GM19351 (cell line): ENCODE results near the gene OPRD1.
"Not testable (repeated sequence)": the region's sequence is repeated elsewhere in the genome, so short reads cannot be mapped to it uniquely, and the experiment has no call there.

Experiments
- ATAC-seq: cut with Tn5 transposase; IDR thresholded peaks from one replicate; pipeline ENCODE4 v1.9.1; 2021; ENCODE audit warnings: mild to moderate bottlenecking, moderate library complexity; ENCODE audit not compliant: unreplicated experiment

OPRD1 gene

GRCh38 chr1:28800324-28800723, 11.6 kb upstream of the OPRD1 start:
- no peak for ATAC-seq

GRCh38 chr1:28801461-28801860, 10.5 kb upstream of the OPRD1 start:
- no peak for ATAC-seq

- ATAC-seq: no peak
Measured at GRCh38 chr1:28803051-28803450, 8.9 kb upstream of the OPRD1 start.

DNA sequence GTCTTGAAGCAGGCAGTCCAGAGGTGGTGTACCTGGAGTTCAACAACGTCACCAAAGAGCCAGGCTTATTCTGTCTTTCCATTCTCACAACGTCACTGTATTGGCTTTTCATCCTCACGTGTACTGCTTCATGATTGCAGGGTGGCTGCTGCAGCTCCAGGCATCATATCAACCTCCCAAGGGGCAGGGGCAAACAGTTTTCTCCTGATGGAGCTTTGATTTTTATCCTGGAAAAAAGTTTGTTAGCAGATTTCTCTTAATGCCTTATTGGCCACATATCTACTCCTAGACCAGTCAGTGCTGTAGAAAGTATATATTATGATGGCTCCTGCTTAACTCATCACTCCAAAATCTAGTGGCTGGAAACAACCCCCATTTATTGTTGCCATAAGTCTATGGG, 8.3 kb upstream of the OPRD1 start:
- no peak for ATAC-seq

GRCh38 chr1:28804071-28804470, 7.9 kb upstream of the OPRD1 start:
- ATAC-seq: no peak

DNA sequence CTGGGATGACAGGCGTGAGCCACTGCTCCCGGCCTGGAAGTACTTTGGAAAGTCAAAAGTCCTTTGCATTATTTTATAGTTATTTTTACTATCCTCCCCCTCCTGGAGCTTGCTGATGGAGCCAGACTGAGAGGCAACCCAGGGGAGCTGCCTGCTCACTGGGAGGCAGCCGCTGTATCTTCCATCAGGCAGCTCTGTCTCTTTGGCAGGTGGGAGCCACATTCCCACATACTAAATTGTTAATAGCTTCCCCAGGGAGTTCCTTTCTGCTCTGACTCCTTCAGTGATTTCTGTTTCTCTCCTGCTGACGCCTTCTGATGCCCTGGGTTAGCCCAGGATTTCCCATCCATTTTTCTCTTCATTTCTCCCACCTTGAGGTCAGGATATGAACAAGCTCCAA, 4.9 kb upstream of the OPRD1 start:
- ATAC-seq: no peak

- ATAC-seq: no peak
Measured at GRCh38 chr1:28807986-28808385, 4.0 kb upstream of the OPRD1 start.

GRCh38 chr1:28811369-28811765, 603 bp upstream of the OPRD1 start:
- ATAC-seq: no peak

DNA sequence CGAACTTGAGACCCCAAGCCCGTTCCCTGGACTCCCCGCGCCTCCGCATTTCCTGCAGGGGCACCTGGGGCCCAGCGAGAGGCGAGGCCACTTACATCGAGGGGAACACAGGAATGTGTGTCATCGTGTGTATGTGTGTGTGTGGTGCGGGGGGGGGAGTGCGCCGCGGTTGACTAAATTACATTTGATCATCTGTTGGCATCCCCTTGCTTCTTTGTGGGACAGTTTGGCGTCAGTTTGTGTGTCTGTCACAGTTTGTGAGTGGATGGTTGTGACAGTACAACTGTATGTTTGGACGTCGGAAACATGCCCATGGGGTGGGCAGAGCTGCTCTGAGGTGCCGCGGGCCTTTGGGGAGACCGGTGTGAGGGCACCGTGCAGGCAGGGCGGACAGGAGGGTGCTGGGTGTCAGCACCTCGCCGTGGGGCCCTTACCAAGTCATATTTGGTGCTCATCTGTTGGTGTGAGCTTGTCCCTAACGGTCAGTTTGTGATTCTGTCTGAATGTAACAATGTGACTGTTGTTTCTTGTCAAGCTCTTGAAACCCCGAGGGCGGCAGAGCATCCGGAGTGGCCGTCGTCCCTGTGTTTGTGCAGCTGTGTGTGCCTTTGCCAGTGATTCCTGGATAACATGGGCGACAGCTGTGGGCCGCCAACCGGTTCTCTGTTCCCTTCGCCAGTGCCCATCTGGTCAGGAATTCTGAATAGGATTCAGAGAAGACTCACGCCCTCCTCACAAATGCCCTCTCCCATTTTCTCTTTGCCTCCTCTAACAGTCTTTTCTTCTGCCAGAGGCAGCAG, 899 bp downstream of the OPRD1 start:
- no peak for ATAC-seq

DNA sequence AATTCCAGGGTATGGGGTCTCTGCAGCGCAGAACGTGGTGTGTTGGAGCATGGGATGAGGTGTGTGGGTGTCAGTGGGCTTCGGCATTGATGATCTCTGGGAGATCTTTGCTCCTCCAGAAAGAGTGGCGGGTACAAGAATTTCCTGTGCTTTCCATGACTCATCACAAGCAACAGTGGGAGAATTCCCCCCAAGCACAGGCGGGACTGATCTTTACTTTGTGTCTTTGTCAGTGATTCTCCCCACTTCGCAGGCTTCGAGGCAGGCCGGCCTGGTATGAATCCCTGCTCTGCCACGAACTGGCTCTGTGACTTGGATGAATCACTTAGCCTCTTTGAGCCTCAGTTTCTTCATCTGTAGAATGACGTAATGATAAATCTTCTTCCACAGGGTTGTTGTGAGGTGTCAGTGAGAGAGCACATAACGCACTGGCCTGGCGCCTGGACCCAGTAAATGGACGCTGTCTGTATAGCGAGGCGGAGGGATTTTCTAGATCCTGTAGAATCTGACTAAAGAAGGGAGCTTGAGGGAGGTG, 2.0 kb downstream of the OPRD1 start:
- no peak for ATAC-seq

DNA sequence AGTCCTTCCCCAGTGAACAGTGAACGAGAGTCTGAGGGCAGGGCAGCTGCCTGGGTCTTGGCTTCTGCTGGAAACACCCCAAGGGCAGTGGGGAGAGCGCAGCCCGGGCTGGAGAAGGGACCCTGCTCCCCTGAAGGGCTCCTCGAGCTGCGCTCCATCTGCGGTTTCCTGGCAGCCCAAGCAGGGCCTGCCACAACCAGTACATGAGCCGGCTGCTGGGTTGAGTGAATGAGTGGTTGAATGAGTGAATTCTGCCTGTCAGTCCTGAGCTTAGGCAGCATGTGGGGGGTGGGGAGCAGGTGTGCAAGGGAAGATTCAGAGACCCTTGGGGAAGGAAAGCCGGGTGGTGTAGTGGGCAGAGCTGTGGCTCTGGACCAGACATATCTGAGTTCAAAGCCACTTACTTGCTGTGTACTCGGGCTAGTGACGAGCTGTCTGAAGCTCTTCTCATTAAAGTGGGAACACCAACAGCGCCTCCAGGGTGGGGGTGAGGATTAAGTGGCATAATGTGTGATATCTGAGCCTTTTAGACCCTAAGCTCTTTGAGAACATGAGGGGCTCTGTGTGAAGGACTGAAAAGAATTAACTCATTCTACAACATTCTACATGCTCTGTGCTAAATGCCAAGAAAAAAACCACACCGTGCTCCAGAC, 3.7 kb downstream of the OPRD1 start:
- ATAC-seq: no peak

GRCh38 chr1:28817133-28817532, 5.2 kb downstream of the OPRD1 start:
- ATAC-seq: no peak

- no peak for ATAC-seq
Measured at GRCh38 chr1:28819020-28819419, 7.0 kb downstream of the OPRD1 start.

DNA sequence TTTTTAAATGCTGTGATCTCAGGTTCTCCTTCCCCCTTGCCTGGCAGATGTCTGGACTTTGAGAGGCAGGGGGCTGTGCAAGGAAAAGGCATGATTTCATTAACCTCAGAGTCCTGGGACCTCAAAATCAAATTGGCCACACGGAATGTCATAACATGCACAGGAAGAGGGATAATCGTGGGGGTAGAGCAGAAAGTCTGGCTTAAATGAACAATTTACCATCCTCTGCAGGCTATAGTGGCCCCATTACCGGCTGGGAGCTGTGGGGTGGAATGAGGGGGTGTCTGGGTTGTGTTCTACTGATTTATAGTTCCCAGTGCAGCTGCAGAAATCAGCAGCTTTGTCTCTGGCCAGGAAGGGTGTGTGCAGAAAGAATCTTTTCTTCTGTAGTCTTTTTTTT, 10.8 kb downstream of the OPRD1 start:
- no peak for ATAC-seq

DNA sequence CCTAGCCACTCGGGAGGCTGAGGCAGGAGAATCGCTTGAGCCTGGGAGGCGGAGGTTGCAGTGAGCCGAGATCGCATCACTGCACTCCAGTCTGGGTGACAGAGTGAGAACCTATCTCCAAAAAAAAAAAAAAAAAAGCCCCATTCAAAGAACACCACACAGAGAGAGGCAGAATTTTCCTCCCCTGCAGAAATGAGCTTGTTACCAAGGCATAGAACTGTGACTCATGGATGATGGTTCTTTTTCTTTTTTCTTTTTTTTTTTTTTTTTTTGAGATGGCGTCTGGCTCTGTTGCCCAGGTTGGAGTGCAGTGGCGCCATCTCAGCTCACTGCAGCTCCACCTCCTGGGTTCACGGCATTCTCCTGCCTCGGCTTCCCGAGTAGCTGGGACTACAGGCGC, 12.1 kb downstream of the OPRD1 start:
- not testable (repeated sequence) for ATAC-seq

GRCh38 chr1:28828227-28828858, 16.4 kb downstream of the OPRD1 start:
- not testable (repeated sequence) for ATAC-seq

GRCh38 chr1:28830814-28831213, 18.8 kb downstream of the OPRD1 start:
- no peak for ATAC-seq

DNA sequence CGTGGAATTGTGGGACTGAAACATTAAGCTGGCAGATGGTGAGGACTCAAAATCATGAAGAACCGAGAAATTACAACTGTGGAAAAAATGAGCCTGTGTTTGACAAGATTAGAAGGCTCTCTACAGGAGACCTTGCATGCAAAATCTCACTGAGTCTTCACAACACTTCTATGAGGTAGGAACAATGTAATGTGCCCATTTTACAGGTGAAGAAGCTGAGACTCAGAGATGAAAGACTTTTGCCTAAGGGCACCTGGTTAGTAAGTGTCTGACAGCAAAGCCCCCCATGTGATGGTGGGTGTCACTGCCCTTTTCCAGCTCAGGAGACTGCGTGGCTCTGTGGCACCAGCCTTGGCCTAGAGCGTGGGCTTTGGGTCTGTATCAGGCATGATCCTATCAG, 21.0 kb downstream of the OPRD1 start:
- no peak for ATAC-seq

- ATAC-seq: no peak
Measured at GRCh38 chr1:28833381-28833780, 21.4 kb downstream of the OPRD1 start.

DNA sequence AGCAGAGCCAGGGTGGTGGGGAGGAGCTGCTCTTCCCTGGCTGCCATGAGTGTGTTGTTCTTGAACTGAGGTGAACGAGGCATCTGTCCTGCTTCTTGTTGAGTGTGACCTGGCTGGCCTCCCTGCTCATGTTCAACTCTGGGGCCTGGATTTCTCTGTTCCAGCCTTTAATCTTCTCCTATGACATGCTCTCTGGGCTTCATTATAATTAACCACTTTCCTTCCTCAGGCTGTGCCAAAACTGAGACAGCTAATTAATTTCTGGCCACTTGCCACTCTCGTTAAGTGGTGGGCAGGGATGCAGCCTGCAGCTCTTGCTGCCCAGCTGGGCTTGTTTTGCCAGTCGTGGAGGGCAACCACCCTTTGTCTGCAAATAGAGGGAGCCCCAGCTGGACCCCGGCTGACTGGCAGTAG, 23.3 kb downstream of the OPRD1 start:
- ATAC-seq: no peak

DNA sequence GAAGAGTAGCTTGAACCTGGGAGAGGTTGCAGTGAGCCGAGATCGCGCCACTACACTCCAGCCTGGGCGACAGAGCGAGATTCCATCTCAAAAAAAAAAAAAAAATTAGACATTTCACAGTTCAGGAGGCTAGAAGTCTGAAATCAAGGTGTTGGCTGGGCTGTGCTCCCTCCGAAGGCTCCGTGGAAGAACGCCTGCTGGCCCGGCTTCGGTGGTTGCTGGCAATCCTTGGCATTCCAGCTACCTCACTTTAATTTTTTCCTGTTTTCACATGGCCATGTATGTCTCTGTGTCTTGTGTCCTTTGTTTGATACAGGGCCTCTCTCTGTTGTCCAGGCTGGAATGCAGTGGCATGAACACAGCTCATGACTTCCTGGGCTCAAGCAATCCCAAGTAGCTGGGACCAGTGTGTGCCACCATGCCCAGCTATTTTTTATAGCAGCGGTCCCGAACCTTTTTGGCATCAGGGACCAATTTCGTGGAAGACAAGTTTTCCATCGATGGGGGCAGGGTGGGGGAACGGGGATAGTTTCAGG, 24.5 kb downstream of the OPRD1 start:
- no peak for ATAC-seq
